ENCODE results near the gene TPX2.

DNA sequence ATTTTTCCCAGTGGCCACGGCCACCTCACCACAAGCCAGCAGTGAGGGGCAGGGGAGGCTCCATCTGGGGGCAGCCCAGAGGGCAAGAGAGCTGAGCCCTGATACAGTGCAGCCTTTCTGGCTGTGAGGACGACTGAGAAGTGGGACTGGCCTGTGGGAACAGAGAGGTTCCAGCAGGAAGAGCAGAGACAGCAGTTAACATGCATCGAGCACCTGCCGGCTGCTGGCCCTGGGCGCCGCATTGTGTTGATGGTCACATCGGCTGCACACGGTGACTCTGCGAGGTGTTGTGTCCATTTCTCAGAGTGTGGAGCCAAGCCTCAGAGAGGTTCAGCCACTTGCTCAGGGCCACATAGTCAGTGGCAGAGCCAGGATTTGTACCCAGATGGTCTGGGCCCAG is 96.5 kb downstream of the TPX2 start:
- TF ChIP-seq CTCF (IDR thresholded peaks at IDR 0.05) (no peak), POLR2AphosphoS5 (IDR thresholded peaks at IDR 0.05) (no peak), POLR2A (IDR thresholded peaks at IDR 0.05) (no peak)
